ENCODE results near the gene TLN1. TPM values are rescaled to one million over a fixed set of nuclear protein-coding genes. Genes with fewer than 3 reads are reported as not detected.
A peak's percentile ranks its signal among the peaks of the same experiment; 100 is the strongest.

TLN1 gene
- total and polyA plus RNA-seq, 3 experiments from 2014 or later = 161 to 249 (median 248) TPM

- H3K27me3 ChIP-seq (ENCODE audit: insufficient read depth, low read length, poor library complexity, severe bottlenecking) = no peaks in the 10 kb centered on the region
- no peak for DNase-seq
- no peak overlapping the region for H3K4me3 ChIP-seq (ENCODE audit: low read length)
- Mint-ChIP-seq H3K4me3 (no peak overlapping the region), H3K27ac (peak overlapping the region in 2 of 8 donors; percentile 29 to 44), H3K4me1 (peaks cover 27 to 39% (median 30%) of the 10 kb centered on the region in 3 donors), H3K27me3 (no peaks in the 10 kb centered on the region), H3K36me3 (peaks cover 4 to 81% (median 25%) of the 10 kb centered on the region in 3 donors), H3K9me3 (no peaks in the 10 kb centered on the region)
- CTCF ChIA-PET = interaction anchor here (0.8 to 5.5 kb wide), 7 partner anchors 10 to 144 kb away, joined by 3 to 68 read pairs (median 5); partner anchors contain the start of genes CCDC107, GBA2, RGP1 and RMRP
- peaks cover 39% of the 10 kb centered on the region for H3K36me3 ChIP-seq (ENCODE audit: insufficient read depth, low read length)
- H3K9me3 ChIP-seq (ENCODE audit: low read length) = no peaks in the 10 kb centered on the region
- peaks cover 23% of the 10 kb centered on the region for H3K4me1 ChIP-seq (ENCODE audit: insufficient read depth, low read length)
- POLR2A ChIA-PET = interaction anchor here (2.6 kb wide), 1 partner anchor 12 kb away, joined by 11 read pairs; the partner anchor contains the start of genes GBA2 and RGP1
- no peak overlapping the region for H3K27ac ChIP-seq (ENCODE audit: low read depth, low read length)
Measured at GRCh38 chr9:35737143-35737542, 5.1 kb upstream of the TLN1 start.

GRCh38 chr9:35736201-35736633 lies 4.2 kb upstream of the TLN1 start:
- H3K9me3 ChIP-seq (ENCODE audit: low read length) = no peaks in the 10 kb centered on the region
- Mint-ChIP-seq H3K9me3 (no peaks in the 10 kb centered on the region), H3K4me1 (peaks cover 20 to 30% (median 22%) of the 10 kb centered on the region in 3 donors), H3K27ac (peak overlapping the region in 6 of 8 donors; percentile 25 to 86 (median 42)), H3K27me3 (no peaks in the 10 kb centered on the region), H3K36me3 (peaks cover 4 to 74% (median 23%) of the 10 kb centered on the region in 3 donors), H3K4me3 (peak overlapping the region in 1 of 7 donors; percentile 83)
- CTCF ChIA-PET = interaction anchor here (0.6 to 5.5 kb wide), 17 partner anchors 8 to 145 kb away, joined by 3 to 68 read pairs (median 5); partner anchors contain the start of genes CCDC107, GBA2, RGP1 and RMRP
- H3K4me1 ChIP-seq (ENCODE audit: insufficient read depth, low read length) = peaks cover 24% of the 10 kb centered on the region
- DNase-seq = peak; percentile 37 to 78 (median 58)
- peaks cover 39% of the 10 kb centered on the region for H3K36me3 ChIP-seq (ENCODE audit: insufficient read depth, low read length)
- H3K27me3 ChIP-seq (ENCODE audit: insufficient read depth, low read length, poor library complexity, severe bottlenecking) = no peaks in the 10 kb centered on the region
- no peak overlapping the region for H3K27ac ChIP-seq (ENCODE audit: low read depth, low read length)
- H3K4me3 ChIP-seq (ENCODE audit: low read length) = no peak overlapping the region
- POLR2A ChIA-PET = interaction anchor here (0.6 to 1.1 kb wide), 2 partner anchors 12 to 35 kb away, joined by 4 to 5 read pairs; no protein-coding TSS in a partner anchor

GRCh38 chr9:35734096-35734495 lies 2.1 kb upstream of the TLN1 start:
- peaks cover 20 to 27% (median 22%) of the 10 kb centered on the region in 3 donors for H3K4me1 Mint-ChIP-seq
- peaks cover 45% of the 10 kb centered on the region for H3K4me1 ChIP-seq (ENCODE audit: insufficient read depth, low read length)
- H3K4me3 ChIP-seq (ENCODE audit: low read length) = no peak overlapping the region
- H3K36me3 ChIP-seq (ENCODE audit: insufficient read depth, low read length) = peaks cover 31% of the 10 kb centered on the region
- H3K9me3 ChIP-seq (ENCODE audit: low read length) = no peaks in the 10 kb centered on the region
- POLR2A ChIA-PET = interaction anchor here (0.6 to 1.1 kb wide), 3 partner anchors 11 to 30 kb away, joined by 3 to 6 read pairs (median 5); partner anchors contain the start of genes GBA2 and RGP1
- peaks cover 4 to 53% (median 18%) of the 10 kb centered on the region in 3 donors for H3K36me3 Mint-ChIP-seq
- no peaks in the 10 kb centered on the region for H3K27me3 ChIP-seq (ENCODE audit: insufficient read depth, low read length, poor library complexity, severe bottlenecking)
- H3K27me3 Mint-ChIP-seq = no peaks in the 10 kb centered on the region
- DNase-seq = no peak
- CTCF ChIA-PET = interaction anchor here (0.6 to 5.5 kb wide), 8 partner anchors 10 to 123 kb away, joined by 3 to 68 read pairs (median 8); partner anchors contain the start of genes CCDC107, GBA2, RGP1 and RMRP
- no peak overlapping the region for H3K4me3 Mint-ChIP-seq
- H3K9me3 Mint-ChIP-seq = no peaks in the 10 kb centered on the region
- no peak overlapping the region for H3K27ac ChIP-seq (ENCODE audit: low read depth, low read length)
- H3K27ac Mint-ChIP-seq = peak overlapping the region in 4 of 8 donors; percentile 15 to 58 (median 37)

GRCh38 chr9:35732800-35733541 lies 976 bp upstream of the TLN1 start:
- Histone ChIP-seq H3K4me1 (ENCODE audit: insufficient read depth, low read length) (peaks cover 56% of the 10 kb centered on the region), H3K27me3 (ENCODE audit: insufficient read depth, low read length, poor library complexity, severe bottlenecking) (no peaks in the 10 kb centered on the region), H3K4me3 (ENCODE audit: low read length) (peak overlapping the region; percentile 97), H3K36me3 (ENCODE audit: insufficient read depth, low read length) (peaks cover 21% of the 10 kb centered on the region), H3K9me3 (ENCODE audit: low read length) (no peaks in the 10 kb centered on the region), H3K27ac (ENCODE audit: low read depth, low read length) (peak overlapping the region; percentile 92)
- H3K4me3 Mint-ChIP-seq = peak overlapping the region in 4 of 7 donors; percentile 87 to 96 (median 94)
- peaks cover 4 to 42% (median 13%) of the 10 kb centered on the region in 3 donors for H3K36me3 Mint-ChIP-seq
- POLR2A ChIA-PET = interaction anchor here (0.7 to 3.7 kb wide), 14 partner anchors 10 to 661 kb away, joined by 3 to 45 read pairs (median 7); partner anchors contain the start of genes ARHGEF39, CCDC107, GBA2 and RGP1
- peak in 1 of 5 donors; percentile 20 for DNase-seq
- CTCF ChIA-PET = interaction anchor here (0.7 to 8.0 kb wide), 15 partner anchors 15 to 149 kb away, joined by 3 to 89 read pairs (median 8); partner anchors contain the start of genes CCDC107, GBA2, RGP1 and RMRP
- H3K27ac Mint-ChIP-seq = peak overlapping the region in 7 of 8 donors; percentile 92 to 98 (median 95)
- no peaks in the 10 kb centered on the region for H3K27me3 Mint-ChIP-seq
- H3K4me1 Mint-ChIP-seq = peaks cover 20 to 27% (median 22%) of the 10 kb centered on the region in 3 donors
- H3K9me3 Mint-ChIP-seq = no peaks in the 10 kb centered on the region

GRCh38 chr9:35731415-35732184 lies 395 bp downstream of the TLN1 start:
- peaks cover 4 to 34% (median 8%) of the 10 kb centered on the region in 3 donors for H3K36me3 Mint-ChIP-seq
- ChIA-PET CTCF (interaction anchor here (0.7 to 8.0 kb wide), 20 partner anchors 12 to 151 kb away, joined by 3 to 89 read pairs (median 5); partner anchors contain the start of genes CCDC107, GBA2, RGP1 and RMRP), POLR2A (interaction anchor here (0.6 to 3.7 kb wide), 15 partner anchors 9 to 659 kb away, joined by 3 to 45 read pairs (median 6); partner anchors contain the start of genes ARHGEF39, CCDC107, GBA2 and RGP1)
- Histone ChIP-seq H3K27ac (ENCODE audit: low read depth, low read length) (peak overlapping the region; percentile 70), H3K27me3 (ENCODE audit: insufficient read depth, low read length, poor library complexity, severe bottlenecking) (no peaks in the 10 kb centered on the region), H3K4me1 (ENCODE audit: insufficient read depth, low read length) (peaks cover 70% of the 10 kb centered on the region), H3K4me3 (ENCODE audit: low read length) (peak overlapping the region; percentile 97), H3K36me3 (ENCODE audit: insufficient read depth, low read length) (peaks cover 7% of the 10 kb centered on the region), H3K9me3 (ENCODE audit: low read length) (no peaks in the 10 kb centered on the region)
- H3K4me1 Mint-ChIP-seq = peaks cover 20 to 27% (median 22%) of the 10 kb centered on the region in 3 donors
- DNase-seq = no peak
- no peaks in the 10 kb centered on the region for H3K9me3 Mint-ChIP-seq
- H3K27ac Mint-ChIP-seq = peak overlapping the region in 7 of 8 donors; percentile 92 to 98 (median 95)
- H3K4me3 Mint-ChIP-seq = peak overlapping the region in 4 of 7 donors; percentile 87 to 96 (median 94)
- H3K27me3 Mint-ChIP-seq = no peaks in the 10 kb centered on the region

- Mint-ChIP-seq H3K36me3 (peaks cover 6 to 30% (median 8%) of the 10 kb centered on the region in 3 donors), H3K9me3 (no peaks in the 10 kb centered on the region), H3K27me3 (no peaks in the 10 kb centered on the region), H3K27ac (peak overlapping the region in 2 of 8 donors; percentile 67 to 94), H3K4me3 (peak overlapping the region in 2 of 7 donors; percentile 87 to 96), H3K4me1 (peaks cover 16 to 21% (median 19%) of the 10 kb centered on the region in 3 donors)
- H3K4me3 ChIP-seq (ENCODE audit: low read length) = peak overlapping the region; percentile 97
- H3K9me3 ChIP-seq (ENCODE audit: low read length) = no peaks in the 10 kb centered on the region
- no peak for DNase-seq
- H3K27ac ChIP-seq (ENCODE audit: low read depth, low read length) = peak overlapping the region; percentile 70
- H3K4me1 ChIP-seq (ENCODE audit: insufficient read depth, low read length) = peaks cover 68% of the 10 kb centered on the region
- H3K36me3 ChIP-seq (ENCODE audit: insufficient read depth, low read length) = peaks cover 4% of the 10 kb centered on the region
- ChIA-PET POLR2A (interaction anchor here (2.9 to 3.7 kb wide), 3 partner anchors 18 to 82 kb away, joined by 19 to 45 read pairs (median 44); partner anchors contain the start of genes CCDC107, GBA2, RGP1 and RMRP), CTCF (interaction anchor here (1.0 to 8.0 kb wide), 10 partner anchors 15 to 119 kb away, joined by 4 to 89 read pairs (median 22); partner anchors contain the start of genes CCDC107, GBA2, RGP1 and RMRP)
- no peaks in the 10 kb centered on the region for H3K27me3 ChIP-seq (ENCODE audit: insufficient read depth, low read length, poor library complexity, severe bottlenecking)
Measured at GRCh38 chr9:35730486-35730854, 1.5 kb downstream of the TLN1 start.
